WTC11 (cell line): ENCODE results near the gene DPYSL4. TPM values are rescaled to one million over a fixed set of nuclear protein-coding genes. Genes with fewer than 3 reads are reported as not detected.

Experiments used
- ATAC-seq: fragments of 200-7000 bp; cut with Tn5 transposase; 2 replicates; pipeline ENCODE4 v1.10.0; 2021; ENCODE audit warnings: mild to moderate bottlenecking, moderate library complexity
- CTCF ChIA-PET: fragments of 300-600 bp; sonication (Branson Sonifier 250); formaldehyde crosslinking; loops from one replicate; lab custom pipeline; 2021; ENCODE audit warnings: antibody characterized with exemption; lab: Charles Lee
- POLR2A ChIA-PET: fragments of 350-600 bp; sonication (Branson Sonifier 250); formaldehyde crosslinking; loops from one replicate; lab custom pipeline; 2021; ENCODE audit warnings: antibody characterized with exemption; lab: Charles Lee
- DNase-seq: peaks from one replicate; pipeline ENCODE4 v3.0.0; 2021; ENCODE audit warnings: low spot score
- H3K27ac Mint-ChIP-seq: 2 replicates; pipeline ENCODE4 v1.8.0; 2021; ENCODE audit warnings: mixed read lengths
- H3K27me3 Mint-ChIP-seq: 2 replicates; pipeline ENCODE4 v1.8.0; 2021; ENCODE audit warnings: low read depth, mild to moderate bottlenecking, moderate library complexity, mixed read lengths
- H3K36me3 Mint-ChIP-seq: 2 replicates; pipeline ENCODE4 v1.8.0; 2021; ENCODE audit warnings: mixed read lengths
- H3K4me1 Mint-ChIP-seq: 2 replicates; pipeline ENCODE4 v1.8.0; 2022; ENCODE audit warnings: mixed read lengths
- H3K4me3 Mint-ChIP-seq: 2 replicates; pipeline ENCODE4 v1.8.0; 2021; ENCODE audit warnings: mild to moderate bottlenecking, moderate library complexity, mixed read lengths
- H3K9me3 Mint-ChIP-seq: 2 replicates; pipeline ENCODE4 v1.8.0; 2021; ENCODE audit warnings: mixed read lengths
- GABPB1 ChIP-seq: sonication (generic); formaldehyde crosslinking; IDR thresholded peaks from 2 replicates; pipeline ENCODE4 v1.8.1; 2023; ENCODE audit warnings: mild to moderate bottlenecking, missing genetic modification reagents
- HMGA2 ChIP-seq: fragments of 250-450 bp; sonication (Bioruptor Pico); IDR thresholded peaks from 2 replicates; pipeline ENCODE4 v1.4.0; 2021; ENCODE audit warnings: mild to moderate bottlenecking, moderate library complexity
- IRF2 ChIP-seq: sonication (generic); formaldehyde crosslinking; IDR thresholded peaks from 2 replicates; pipeline ENCODE4 v1.8.0; 2022; ENCODE audit warnings: low read depth, missing genetic modification reagents, borderline replicate concordance
- NFATC4 ChIP-seq: fragments of 250-450 bp; sonication (Bioruptor Pico); IDR thresholded peaks from 2 replicates; pipeline ENCODE4 v1.9.0; 2021; ENCODE audit warnings: mild to moderate bottlenecking
- OVOL2 ChIP-seq: fragments of 250-450 bp; sonication (Bioruptor Pico); IDR thresholded peaks from 2 replicates; pipeline ENCODE4 v1.9.0; 2021; ENCODE audit warnings: mild to moderate bottlenecking, borderline replicate concordance
- SMAD3 ChIP-seq: sonication (generic); formaldehyde crosslinking; IDR thresholded peaks from 2 replicates; pipeline ENCODE4 v1.8.0; 2022; ENCODE audit warnings: missing genetic modification reagents, mild to moderate bottlenecking, borderline replicate concordance
- SOX15 ChIP-seq: fragments of 250-450 bp; sonication (Bioruptor Pico); IDR thresholded peaks from 2 replicates; pipeline ENCODE4 v1.9.0; 2021; ENCODE audit warnings: mild to moderate bottlenecking
- TEAD4 ChIP-seq: sonication (generic); formaldehyde crosslinking; IDR thresholded peaks from 2 replicates; pipeline ENCODE4 v1.8.0; 2022; ENCODE audit warnings: mild to moderate bottlenecking, missing genetic modification reagents
- ZNF121 ChIP-seq: sonication (generic); formaldehyde crosslinking; IDR thresholded peaks from 2 replicates; pipeline ENCODE4 v1.8.0; 2023; ENCODE audit warnings: missing genetic modification reagents
- ZNF396 ChIP-seq: fragments of 250-450 bp; sonication (Bioruptor Pico); IDR thresholded peaks from 2 replicates; pipeline ENCODE4 v1.8.0; 2021; ENCODE audit warnings: mild to moderate bottlenecking, moderate library complexity, borderline replicate concordance
- ZNF671 ChIP-seq: fragments of 250-450 bp; sonication (Bioruptor Pico); IDR thresholded peaks from 2 replicates; pipeline ENCODE4 v1.8.0; 2021; ENCODE audit warnings: mild to moderate bottlenecking
- total RNA-seq: library from RNA; stranded (reverse); gene quantifications from 3 replicates; pipeline ENCODE4 v1.2.3, GENCODE V29; 2021
- TF ChIP-seq, protein P1 (sequence below): sonication (generic); formaldehyde crosslinking; IDR thresholded peaks from 2 replicates; pipeline ENCODE4 v1.8.0; 2022; ENCODE audit warnings: mild to moderate bottlenecking, missing genetic modification reagents
- TF ChIP-seq, protein P2 (sequence below): sonication (generic); formaldehyde crosslinking; IDR thresholded peaks from 2 replicates; pipeline ENCODE4 v1.8.1; 2023; ENCODE audit warnings: mild to moderate bottlenecking, missing genetic modification reagents, moderate library complexity
- TF ChIP-seq, protein P3 (sequence below): sonication (generic); formaldehyde crosslinking; IDR thresholded peaks from 2 replicates; pipeline ENCODE4 v1.8.0; 2023; ENCODE audit warnings: mild to moderate bottlenecking, missing genetic modification reagents
- TF ChIP-seq, protein P4 (sequence below): sonication (generic); formaldehyde crosslinking; IDR thresholded peaks from 2 replicates; pipeline ENCODE4 v1.8.1; 2022; ENCODE audit warnings: missing genetic modification reagents, borderline replicate concordance
- TF ChIP-seq, protein P5 (sequence below): fragments of 250-450 bp; sonication (Bioruptor Pico); IDR thresholded peaks from 2 replicates; pipeline ENCODE4 v1.9.0; 2021; ENCODE audit warnings: mild to moderate bottlenecking, borderline replicate concordance

Gene DPYSL4
- total RNA-seq, 1 experiment from 2014 or later, result 17.0 TPM

DNA sequence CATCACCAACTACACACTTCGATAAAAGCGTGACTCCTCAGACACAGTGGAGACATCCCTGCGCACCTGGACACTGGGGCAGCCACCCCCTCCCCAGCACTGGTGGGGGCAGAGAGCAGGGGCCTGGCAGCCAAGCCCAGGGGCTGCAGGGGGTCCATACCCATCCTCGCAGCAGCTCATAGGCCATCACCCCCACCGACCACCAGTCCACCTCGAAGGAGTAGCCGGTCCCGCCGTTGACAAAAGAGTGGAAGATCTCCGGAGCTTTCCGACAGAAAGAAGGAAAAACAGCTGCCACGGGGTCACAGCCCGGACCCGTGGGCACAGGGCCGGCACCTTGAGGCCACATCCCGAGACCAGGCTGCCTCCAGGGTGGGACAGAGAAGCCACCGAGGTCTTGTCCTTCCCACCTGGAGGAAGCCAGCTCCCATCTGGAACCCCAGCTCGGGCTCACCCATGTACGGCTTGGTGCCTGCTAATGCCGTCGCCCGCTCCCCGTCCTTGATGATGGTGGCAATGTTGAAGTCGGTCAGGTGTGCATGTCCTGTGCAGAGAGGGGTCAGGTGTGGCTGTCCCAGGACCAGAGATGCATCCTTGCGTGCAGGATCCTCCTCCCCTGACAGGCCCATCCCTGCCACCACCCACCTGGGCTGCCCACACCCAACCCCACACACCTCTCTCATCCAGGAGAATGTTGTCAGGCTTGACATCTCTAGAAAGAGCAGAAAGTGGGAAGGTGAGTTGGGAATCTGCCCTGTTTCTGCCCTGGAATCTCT, 38.5 kb downstream of the DPYSL4 start (continued):
- TF ChIP-seq, protein P1, sequence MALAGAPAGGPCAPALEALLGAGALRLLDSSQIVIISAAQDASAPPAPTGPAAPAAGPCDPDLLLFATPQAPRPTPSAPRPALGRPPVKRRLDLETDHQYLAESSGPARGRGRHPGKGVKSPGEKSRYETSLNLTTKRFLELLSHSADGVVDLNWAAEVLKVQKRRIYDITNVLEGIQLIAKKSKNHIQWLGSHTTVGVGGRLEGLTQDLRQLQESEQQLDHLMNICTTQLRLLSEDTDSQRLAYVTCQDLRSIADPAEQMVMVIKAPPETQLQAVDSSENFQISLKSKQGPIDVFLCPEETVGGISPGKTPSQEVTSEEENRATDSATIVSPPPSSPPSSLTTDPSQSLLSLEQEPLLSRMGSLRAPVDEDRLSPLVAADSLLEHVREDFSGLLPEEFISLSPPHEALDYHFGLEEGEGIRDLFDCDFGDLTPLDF, result no peak
- TF ChIP-seq, protein P2, sequence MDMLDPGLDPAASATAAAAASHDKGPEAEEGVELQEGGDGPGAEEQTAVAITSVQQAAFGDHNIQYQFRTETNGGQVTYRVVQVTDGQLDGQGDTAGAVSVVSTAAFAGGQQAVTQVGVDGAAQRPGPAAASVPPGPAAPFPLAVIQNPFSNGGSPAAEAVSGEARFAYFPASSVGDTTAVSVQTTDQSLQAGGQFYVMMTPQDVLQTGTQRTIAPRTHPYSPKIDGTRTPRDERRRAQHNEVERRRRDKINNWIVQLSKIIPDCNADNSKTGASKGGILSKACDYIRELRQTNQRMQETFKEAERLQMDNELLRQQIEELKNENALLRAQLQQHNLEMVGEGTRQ (CRISPR knock-in tag), result no peak
- TF ChIP-seq TEAD4 (CRISPR knock-in tag) (no peak), SOX15 (CRISPR knock-in tag) (no peak)
- TF ChIP-seq, protein P3, sequence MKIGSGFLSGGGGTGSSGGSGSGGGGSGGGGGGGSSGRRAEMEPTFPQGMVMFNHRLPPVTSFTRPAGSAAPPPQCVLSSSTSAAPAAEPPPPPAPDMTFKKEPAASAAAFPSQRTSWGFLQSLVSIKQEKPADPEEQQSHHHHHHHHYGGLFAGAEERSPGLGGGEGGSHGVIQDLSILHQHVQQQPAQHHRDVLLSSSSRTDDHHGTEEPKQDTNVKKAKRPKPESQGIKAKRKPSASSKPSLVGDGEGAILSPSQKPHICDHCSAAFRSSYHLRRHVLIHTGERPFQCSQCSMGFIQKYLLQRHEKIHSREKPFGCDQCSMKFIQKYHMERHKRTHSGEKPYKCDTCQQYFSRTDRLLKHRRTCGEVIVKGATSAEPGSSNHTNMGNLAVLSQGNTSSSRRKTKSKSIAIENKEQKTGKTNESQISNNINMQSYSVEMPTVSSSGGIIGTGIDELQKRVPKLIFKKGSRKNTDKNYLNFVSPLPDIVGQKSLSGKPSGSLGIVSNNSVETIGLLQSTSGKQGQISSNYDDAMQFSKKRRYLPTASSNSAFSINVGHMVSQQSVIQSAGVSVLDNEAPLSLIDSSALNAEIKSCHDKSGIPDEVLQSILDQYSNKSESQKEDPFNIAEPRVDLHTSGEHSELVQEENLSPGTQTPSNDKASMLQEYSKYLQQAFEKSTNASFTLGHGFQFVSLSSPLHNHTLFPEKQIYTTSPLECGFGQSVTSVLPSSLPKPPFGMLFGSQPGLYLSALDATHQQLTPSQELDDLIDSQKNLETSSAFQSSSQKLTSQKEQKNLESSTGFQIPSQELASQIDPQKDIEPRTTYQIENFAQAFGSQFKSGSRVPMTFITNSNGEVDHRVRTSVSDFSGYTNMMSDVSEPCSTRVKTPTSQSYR (CRISPR knock-in tag), result no peak

DNA sequence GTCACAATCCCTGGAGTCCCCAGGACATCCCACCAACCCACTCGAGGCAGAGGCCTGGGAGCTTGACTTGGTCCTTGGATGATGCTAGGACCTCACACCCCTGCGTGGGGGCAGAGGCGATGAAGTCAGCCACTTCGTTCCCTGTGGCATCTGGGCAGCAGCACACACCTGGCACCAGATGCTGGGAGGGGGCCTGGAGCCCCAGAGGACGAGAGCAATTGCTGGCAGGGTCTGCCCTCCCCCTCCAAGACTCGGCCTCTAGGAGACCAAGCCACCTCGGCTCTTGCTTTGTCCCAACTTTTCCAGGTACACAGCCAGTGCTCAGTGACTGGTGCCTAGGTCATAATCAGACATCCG, 39.1 kb downstream of the DPYSL4 start:
- H3K27ac Mint-ChIP-seq, result no peak overlapping the region
- H3K4me1 Mint-ChIP-seq, result peaks cover 8% of the 10 kb centered on the region
- DNase-seq (no peak), ATAC-seq (no peak)
- no peaks in the 10 kb centered on the region for H3K27me3 Mint-ChIP-seq
- no peak overlapping the region for H3K4me3 Mint-ChIP-seq
- CTCF ChIA-PET, result interaction anchor here (0.8 to 2.8 kb wide), 5 partner anchors 27 to 365 kb away, joined by 3 to 10 read pairs (median 4); no protein-coding TSS in a partner anchor
- TF ChIP-seq ZNF121 (CRISPR knock-in tag) (no peak), SMAD3 (CRISPR knock-in tag) (no peak), GABPB1 (no peak), HMGA2 (CRISPR knock-in tag) (no peak), ZNF671 (no peak), NFATC4 (CRISPR knock-in tag) (no peak), OVOL2 (CRISPR knock-in tag) (no peak), ZNF396 (CRISPR knock-in tag) (no peak), IRF2 (CRISPR knock-in tag) (no peak)
- TF ChIP-seq, protein P2 (CRISPR knock-in tag), result no peak
- TF ChIP-seq, protein P4, sequence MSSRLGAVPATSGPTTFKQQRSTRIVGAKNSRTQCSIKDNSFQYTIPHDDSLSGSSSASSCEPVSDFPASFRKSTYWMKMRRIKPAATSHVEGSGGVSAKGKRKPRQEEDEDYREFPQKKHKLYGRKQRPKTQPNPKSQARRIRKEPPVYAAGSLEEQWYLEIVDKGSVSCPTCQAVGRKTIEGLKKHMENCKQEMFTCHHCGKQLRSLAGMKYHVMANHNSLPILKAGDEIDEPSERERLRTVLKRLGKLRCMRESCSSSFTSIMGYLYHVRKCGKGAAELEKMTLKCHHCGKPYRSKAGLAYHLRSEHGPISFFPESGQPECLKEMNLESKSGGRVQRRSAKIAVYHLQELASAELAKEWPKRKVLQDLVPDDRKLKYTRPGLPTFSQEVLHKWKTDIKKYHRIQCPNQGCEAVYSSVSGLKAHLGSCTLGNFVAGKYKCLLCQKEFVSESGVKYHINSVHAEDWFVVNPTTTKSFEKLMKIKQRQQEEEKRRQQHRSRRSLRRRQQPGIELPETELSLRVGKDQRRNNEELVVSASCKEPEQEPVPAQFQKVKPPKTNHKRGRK (CRISPR knock-in tag), result no peak
- TF ChIP-seq, protein P5, sequence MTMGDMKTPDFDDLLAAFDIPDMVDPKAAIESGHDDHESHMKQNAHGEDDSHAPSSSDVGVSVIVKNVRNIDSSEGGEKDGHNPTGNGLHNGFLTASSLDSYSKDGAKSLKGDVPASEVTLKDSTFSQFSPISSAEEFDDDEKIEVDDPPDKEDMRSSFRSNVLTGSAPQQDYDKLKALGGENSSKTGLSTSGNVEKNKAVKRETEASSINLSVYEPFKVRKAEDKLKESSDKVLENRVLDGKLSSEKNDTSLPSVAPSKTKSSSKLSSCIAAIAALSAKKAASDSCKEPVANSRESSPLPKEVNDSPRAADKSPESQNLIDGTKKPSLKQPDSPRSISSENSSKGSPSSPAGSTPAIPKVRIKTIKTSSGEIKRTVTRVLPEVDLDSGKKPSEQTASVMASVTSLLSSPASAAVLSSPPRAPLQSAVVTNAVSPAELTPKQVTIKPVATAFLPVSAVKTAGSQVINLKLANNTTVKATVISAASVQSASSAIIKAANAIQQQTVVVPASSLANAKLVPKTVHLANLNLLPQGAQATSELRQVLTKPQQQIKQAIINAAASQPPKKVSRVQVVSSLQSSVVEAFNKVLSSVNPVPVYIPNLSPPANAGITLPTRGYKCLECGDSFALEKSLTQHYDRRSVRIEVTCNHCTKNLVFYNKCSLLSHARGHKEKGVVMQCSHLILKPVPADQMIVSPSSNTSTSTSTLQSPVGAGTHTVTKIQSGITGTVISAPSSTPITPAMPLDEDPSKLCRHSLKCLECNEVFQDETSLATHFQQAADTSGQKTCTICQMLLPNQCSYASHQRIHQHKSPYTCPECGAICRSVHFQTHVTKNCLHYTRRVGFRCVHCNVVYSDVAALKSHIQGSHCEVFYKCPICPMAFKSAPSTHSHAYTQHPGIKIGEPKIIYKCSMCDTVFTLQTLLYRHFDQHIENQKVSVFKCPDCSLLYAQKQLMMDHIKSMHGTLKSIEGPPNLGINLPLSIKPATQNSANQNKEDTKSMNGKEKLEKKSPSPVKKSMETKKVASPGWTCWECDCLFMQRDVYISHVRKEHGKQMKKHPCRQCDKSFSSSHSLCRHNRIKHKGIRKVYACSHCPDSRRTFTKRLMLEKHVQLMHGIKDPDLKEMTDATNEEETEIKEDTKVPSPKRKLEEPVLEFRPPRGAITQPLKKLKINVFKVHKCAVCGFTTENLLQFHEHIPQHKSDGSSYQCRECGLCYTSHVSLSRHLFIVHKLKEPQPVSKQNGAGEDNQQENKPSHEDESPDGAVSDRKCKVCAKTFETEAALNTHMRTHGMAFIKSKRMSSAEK (CRISPR knock-in tag), result no peak
- TF ChIP-seq, protein P1, result no peak
- TF ChIP-seq, all 79 proteins: peak for 0
- no peaks in the 10 kb centered on the region for H3K9me3 Mint-ChIP-seq
- POLR2A ChIA-PET, result no interaction called here
- H3K36me3 Mint-ChIP-seq, result no peaks in the 10 kb centered on the region
